GM18499 (cell line): ENCODE data around the gene ZDHHC15.
"Not testable (repeated sequence)": the region's sequence is repeated elsewhere in the genome, so short reads cannot be mapped to it uniquely, and the experiment has no call there.

ENCODE experiments used
- ATAC-seq: cut with Tn5 transposase; IDR thresholded peaks from one replicate; pipeline ENCODE4 v1.9.1; 2021; ENCODE audit warnings: moderate number of reproducible peaks; ENCODE audit not compliant: insufficient read depth, unreplicated experiment

ZDHHC15 gene, protein sequence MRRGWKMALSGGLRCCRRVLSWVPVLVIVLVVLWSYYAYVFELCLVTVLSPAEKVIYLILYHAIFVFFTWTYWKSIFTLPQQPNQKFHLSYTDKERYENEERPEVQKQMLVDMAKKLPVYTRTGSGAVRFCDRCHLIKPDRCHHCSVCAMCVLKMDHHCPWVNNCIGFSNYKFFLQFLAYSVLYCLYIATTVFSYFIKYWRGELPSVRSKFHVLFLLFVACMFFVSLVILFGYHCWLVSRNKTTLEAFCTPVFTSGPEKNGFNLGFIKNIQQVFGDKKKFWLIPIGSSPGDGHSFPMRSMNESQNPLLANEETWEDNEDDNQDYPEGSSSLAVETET

DNA sequence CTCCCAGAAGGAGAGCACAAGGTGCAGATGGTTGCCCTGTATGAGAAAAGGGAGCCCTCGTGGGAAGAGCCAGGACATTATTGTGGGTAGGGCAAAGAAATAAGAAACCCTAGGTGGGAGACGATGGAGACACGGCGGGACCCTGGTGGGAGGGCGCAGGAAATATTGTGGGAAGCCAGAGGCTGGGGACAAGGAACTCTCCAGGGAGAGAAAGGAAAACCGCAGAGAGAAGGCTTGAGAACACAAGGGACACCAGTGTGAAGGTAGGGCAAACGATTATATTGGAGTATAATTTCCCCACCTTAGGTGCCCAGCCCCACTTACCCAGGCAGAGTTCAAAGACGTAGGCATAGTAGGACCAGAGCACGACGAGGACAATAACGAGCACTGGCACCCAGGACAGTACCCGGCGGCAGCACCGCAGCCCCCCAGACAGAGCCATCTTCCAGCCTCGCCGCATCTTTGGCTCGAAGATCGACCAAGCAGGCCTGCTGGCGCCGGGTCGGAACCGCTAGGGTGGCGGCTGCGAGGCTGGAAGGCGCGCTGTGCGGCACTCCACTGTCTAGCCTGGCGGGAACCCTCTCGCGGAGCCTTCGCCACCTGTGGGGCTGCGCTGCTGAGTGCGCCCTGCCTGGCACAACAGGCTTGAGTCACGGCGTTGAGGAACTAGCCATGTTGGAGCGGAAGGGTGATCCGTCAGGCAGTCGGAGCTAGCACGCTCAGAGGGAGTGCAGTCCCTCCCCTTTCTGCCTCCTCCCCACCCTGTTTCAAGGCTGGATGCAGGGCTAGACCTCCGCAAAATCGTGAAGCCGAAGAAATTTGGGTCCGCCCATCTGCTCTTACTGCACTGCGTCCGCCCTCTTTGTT, at the start of gene ZDHHC15:
Gene ZDHHC15, minus strand, starts transcription at position 473 of the 867 bp plus-strand sequence. Its CDS starts 13 bp downstream, at position 460.
- ATAC-seq: no peak

DNA sequence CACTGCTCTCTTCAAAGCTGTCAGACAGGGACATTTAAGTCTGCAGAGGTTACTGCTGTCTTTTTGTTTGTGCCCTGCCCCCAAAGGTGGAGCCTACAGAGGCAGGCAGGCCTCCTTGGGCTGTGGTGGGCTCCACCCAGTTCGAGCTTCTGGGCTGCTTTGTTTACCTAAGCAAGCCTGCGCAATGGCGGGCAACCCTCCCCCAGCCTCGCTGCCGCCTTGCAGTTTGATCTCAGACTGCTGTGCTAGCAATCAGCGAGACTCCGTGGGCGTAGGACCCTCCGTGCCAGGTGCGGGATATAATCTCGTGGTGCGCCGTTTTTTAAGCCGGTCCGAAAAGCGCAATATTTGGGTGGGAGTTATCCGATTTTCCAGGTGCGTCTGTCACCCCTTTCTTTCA, 37.7 kb upstream of the ZDHHC15 start:
- not testable (repeated sequence) for ATAC-seq

DNA sequence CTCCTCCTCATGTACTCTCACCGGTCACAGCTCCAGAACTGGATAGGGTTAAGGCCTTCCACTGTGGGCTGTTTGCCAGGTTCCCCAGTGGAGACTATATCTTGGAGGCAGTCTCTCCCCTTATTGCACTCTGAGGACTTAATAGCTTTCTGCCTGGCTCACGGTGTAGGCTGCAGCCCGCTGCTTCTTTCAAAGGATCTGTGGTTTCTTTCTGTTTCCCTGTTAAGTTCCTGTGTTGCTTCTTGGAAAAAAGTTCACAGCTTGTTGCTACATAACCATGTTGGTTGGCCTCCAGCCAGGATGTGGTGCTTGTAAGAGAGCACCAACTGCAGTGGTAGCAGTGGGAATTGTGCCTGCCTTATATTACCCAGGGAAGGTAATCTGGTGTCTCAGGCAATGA, 24.9 kb upstream of the ZDHHC15 start:
- ATAC-seq: no peak

DNA sequence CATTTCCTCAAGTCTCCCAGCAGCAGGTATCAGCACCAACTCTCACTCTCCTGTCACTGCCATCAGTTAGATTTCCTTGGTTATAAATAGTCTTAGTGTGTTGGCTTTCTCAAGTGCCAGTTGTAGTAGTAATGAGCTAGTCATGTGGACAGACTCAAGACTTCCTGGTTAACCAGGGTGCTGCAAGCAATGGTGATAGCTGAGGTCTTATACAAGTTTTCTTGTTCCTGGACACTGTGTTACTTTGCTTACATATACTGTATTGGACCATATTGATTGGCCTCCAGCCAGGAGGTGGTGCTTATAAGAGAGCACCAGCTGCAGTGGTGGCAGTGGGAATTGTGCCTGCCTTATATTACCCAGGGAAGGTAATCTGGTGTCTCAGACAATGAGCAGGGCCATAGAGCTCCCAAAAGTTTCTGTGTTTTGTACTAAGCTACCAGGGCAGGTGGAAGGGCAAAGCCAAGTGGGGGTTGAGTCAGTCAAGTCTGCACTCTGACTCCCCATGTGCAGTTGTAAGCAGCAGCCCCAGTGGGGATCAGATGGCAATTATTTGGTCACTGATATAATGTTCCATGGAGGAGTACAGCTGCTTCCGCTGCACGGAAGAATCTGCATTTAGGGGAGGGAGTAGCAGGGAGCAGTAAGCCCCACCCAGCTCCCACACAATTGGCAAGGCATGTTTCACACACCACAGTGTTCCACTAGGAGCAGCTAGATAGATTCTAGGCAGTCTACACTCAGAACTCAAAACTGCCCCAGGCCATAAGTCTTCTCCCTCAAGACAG, 24.1 kb upstream of the ZDHHC15 start:
- no peak for ATAC-seq

DNA sequence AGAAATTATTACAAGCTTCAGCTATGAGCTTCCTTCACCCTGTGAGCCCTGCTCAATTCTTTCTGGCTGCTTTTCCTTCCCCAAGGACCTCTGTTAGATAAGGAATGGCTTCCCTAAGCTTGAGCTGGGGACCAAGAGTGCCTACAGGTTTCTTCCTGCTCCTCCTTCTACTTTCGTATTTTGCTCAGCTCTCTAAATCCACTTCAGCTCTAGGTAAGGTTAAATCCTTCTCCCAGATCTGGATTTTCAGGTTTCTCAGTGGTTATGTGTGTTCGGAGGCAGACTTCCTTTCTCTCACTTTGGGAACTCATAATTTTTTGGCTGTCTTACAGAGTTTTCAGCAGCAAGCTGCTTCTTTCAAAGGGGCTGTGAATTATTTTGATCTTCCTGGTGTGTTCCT, 21.9 kb upstream of the ZDHHC15 start:
- ATAC-seq: no peak

DNA sequence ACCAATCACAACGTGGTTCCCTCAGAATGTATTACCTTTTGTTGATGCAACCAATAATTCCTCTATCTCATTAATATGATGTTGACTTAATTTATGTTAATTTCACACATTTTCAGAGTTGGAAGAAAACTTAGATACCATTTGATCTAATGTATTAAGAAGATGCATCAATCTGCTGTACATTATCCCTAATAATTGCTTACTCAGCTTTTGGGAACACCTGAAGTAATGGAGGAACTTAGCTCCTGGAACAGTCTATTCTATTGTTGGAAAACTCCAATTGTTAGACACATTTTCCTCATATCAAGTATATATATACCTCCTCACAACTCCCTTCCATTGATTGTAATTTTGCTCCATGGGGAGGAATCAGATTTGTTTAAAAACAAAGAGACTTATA, 38.9 kb downstream of the ZDHHC15 start:
- ATAC-seq: no peak

DNA sequence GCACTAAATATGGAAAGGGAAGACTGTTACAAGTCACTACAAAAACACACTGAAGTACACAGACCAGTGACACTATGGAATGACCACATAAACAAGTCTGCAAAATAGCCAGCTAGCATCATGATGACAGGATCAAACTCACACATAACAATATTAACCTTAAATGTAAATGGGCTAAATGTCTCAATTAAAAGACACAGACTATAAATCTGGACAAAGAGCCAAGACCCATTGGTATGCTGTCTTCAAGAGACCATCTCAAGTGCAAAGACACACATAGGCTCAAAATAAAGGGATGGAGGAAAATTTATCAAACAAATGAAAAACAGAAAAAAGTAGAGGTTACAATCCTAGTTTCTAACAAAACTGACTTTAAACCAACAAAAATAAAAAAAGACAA, 61.1 kb downstream of the ZDHHC15 start:
- not testable (repeated sequence) for ATAC-seq

DNA sequence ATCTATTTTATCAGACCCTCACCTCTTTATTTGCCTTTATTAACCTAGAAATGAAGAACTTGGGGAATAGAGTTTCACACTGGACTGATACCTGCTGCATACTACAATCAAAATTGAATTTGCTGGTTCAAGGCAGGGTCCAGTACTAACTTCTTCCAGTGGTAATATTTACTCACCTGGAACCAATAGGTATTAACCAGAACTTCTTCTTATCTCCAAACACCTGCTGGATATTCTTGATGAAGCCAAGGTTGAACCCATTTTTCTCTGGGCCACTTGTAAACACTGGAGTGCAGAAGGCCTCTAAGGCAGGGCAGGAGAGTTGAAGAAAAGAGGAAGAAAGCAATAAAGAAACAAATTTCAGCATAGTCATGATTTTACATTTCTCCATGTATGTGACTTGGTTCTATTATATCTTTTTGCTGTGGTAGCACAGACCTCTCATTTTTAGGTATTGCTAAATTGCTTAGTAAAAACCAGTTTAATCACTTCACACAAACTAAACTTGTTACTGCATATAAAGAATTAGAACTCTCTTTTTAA, 101.1 kb downstream of the ZDHHC15 start:
- no peak for ATAC-seq

DNA sequence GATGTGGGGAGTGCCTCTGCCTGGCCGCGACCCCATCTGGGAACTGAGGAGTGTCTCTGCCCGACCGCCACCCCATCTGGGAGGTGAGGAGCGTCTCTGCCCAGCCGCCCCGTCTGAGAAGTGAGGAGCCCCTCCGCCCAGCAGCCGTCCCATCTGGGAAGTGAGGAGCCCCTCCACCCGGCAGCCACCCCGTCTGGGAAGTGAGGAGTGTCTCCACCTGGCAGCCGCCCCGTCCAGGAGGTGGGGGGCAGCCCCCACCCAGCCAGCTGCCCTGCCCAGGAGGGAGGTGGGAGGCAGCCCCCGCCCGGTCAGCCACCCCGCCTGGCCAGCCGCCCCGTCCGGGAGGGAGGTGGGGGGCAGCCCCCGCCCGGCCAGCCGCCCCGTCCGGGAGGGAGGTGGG, 115.7 kb downstream of the ZDHHC15 start:
- not testable (repeated sequence) for ATAC-seq

DNA sequence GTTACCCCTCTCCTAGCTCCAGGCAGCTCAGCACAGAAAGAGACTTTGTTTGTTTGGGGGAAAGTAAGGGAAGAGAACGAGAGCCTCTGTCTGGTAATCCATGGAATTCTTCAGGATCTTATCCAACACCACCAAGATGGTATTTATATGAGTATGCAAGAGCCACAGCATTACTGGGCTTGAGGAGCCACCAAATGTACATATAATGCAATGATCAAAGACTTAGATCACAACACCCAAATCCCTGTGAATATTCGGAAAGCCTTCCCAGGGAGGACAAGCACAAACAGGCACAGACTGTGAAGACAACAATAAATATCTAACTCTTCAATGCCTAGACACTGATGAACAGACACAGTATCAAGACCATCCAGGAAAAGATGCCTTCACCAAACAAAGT, 132.4 kb downstream of the ZDHHC15 start:
- no peak for ATAC-seq

DNA sequence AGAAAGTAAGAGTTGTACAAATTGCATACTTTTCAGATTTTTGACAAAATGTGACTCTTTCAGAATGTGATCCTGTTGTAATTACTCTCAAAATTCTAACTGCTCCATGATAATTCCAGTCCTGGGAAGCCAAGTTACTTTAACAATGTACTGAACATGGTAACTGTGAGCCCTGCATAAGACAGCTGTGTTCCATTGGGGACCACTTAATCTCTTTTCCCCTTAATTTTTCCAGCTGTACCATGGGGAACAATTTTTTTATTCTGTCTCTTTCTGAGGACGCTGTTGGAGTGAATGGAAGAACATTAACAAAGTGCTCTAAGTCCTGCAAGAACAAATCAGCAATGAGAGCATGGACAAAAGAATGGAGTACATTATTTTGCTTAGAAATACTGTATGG, 153.1 kb downstream of the ZDHHC15 start:
- no peak for ATAC-seq

DNA sequence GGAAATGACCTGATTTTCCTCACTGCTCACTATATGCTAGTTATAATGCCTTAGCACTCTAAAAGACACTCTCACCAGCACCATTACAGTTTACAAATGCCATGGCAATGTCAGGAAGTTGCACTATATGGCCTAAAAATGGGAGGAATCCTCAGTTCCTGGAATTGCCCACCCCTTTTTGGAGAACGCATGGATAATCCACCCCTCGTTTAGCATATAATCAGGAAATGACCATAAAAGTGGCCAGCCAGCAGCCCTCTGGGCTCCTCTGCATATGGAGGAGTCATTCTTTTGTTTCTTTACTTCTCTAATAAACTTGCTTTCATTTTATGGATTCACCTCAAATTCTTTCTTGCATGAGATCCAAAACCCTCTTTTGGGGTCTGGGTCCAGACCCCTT, 156.0 kb downstream of the ZDHHC15 start:
- ATAC-seq: no peak

DNA sequence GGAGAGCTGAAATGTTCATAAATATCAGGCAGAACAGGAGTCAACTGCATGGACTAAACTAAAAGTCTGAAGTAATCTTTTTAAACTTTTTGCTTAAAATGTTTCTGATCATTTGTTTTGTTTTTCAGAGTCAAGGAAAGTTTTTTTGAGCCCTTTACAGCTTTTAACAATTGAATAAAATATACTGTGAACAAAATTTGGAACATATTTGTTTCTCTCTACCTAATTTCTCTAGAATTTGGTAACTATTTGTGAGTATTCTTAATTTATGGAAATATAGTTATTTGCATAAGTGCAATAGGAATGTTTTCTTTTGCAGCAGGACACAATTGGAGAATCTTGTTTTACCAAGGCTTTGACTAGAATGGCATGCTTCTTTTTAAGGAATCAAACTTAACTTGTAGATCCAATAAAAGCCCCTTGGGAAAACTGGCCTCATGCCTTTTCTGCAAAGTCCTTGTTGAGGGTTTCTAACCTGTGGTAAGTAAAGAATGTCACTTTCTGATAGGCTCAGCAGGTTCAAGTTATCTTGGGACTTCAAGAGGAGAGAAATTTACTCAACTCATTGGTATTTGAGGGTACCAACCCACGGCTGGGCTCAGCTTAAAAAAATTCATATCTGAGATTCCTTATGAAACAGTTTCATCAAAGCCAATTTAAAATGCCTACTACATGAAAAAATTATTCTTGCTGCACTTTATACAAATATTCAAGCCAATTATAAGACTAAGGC, 157.4 kb downstream of the ZDHHC15 start:
- ATAC-seq: no peak

DNA sequence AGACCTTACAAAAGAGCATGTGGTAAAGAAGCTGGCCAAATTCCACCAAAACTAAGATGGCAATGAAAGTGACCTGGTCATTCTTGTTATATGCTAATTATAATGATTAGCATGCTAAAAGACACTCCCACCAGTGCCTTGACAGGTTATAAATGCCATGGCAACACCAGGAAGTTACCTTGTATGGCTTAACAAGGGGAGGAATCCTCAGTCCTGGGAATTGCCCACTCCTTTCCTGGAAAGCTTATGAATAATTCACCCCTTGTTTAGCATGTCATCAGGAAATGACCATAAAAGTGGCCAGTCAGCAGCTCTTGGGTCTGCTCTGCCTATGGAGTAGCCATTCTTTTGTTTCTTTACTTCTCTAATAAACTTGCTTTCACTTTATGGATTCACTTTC, 161.0 kb downstream of the ZDHHC15 start:
- ATAC-seq: no peak

DNA sequence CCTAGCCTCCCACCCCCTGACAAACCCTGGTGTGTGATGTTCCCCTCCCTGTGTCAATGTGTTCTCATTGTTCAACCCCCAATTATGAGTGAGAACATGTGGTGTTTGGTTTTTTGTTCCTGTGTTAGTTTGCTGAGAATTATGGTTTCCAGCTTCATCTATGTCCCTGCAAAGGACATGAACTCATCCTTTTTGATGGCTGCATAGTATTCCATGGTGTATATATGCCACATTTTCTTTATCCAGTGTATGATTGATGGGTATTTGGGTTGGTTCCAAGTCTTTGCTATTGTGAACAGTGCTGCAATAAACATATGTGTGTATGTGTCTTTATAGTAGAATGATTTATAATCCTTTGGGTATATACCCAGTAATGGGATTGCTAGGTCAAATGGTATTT, 174.2 kb downstream of the ZDHHC15 start:
- not testable (repeated sequence) for ATAC-seq

DNA sequence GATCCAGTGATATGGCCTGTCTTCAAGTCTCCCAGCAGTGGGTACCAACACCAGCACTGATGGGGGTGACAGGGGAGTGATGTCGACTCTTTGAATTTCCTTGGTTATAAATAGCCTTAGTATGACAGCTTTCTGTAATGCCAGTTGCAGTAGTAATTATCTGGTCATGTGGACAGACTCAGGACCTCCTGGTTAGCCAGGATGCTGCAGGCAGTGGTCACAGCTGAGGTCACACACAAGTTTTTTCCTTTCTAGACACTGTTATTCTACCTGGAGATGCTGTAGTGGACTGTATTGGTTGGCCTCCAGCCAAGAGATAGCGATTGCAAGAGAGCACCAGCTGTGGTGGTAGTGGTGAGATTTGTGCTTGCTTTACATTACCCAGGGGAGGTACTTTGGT, 185.3 kb downstream of the ZDHHC15 start:
- no peak for ATAC-seq

DNA sequence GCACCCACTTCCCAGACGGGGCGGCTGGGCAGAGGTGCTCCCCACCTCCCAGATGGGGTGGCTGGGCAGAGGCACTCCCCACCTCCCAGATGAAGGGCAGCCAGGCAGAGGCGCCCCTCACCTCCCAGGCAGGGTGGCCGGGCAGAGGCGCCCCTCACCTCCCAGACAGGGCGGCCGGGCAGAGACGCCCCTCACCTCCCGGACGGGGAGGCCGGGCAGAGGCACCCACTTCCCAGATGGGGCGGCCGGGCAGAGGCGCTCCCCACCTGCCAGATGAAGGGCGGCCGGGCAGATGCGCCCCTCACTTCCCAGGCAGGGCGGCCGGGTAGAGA, 187.7 kb downstream of the ZDHHC15 start:
- no peak for ATAC-seq

DNA sequence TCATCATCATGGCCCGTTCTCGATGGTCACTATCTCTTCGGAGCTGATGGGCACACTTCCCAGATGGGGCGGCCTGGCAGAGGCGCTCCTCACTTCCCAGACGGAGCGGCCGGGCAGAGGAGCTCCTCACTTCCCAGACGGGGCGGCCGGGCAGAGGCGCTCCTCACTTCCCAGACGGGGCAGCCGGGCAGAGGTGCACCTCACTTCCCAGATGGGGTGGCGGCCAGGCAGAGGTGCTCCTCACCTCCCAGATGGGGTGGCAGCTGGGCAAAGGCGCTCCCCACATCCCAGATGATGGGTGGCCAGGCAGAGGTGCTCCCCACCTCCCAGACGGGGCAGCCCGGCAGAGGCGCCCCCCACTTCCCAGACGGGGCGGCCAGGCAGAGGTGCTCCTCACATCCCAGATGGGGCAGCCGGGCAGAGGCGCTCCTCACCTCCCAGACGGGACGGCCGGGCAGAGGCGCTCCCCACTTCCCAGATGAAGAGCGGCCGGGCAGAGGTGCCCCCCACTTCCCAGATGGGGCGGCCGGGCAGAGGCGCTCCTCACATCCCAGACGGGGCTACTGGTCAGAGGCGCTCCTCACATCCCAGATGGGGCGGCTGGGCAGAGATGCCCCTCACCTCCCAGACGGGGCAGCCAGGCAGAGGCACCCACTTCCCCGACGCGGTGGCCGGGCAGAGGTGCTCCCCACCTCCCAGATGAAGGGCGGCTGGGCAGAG, 188.3 kb downstream of the ZDHHC15 start:
- not testable (repeated sequence) for ATAC-seq

DNA sequence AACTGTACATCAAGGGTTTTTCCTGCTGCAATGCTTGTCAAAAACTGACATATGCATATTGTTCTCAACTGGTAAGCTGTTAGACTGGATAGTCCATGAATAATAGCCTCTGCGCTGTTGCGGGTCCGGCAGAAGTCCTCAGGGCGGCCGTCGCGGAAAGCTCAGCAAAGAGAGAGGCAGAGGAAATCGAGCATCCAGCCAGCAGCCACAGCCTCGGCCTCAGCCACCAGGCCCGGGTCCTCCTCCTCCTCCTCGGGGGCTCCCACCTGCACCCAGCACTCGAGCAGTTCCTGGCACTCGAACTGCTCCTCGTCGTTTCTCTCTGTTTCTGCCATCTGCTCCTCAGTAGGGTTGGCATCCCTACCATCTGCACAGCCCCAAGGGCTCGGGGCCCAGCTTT, 195.2 kb downstream of the ZDHHC15 start:
- no peak for ATAC-seq
